ENCODE results near the gene ZCCHC24. TPM values are rescaled to one million over a fixed set of nuclear protein-coding genes. Genes with fewer than 3 reads are reported as not detected.

Gene ZCCHC24
- total and polyA plus RNA-seq, 2 donors (not counting 3 experiments of a cell fraction or from before 2014, with no cell fraction given), result 5.2 to 8.4 TPM

- no peaks in the 10 kb centered on the region for H3K36me3 ChIP-seq (ENCODE audit: control insufficient read depth in 2 of 2, extremely low read depth in 1 of 2, insufficient read depth in 2 of 2, low read length in 2 of 2)
- dilution Hi-C loops (cut with MboI; ENCODE audit: extremely low pct_ligation_motif_present, low sequenced_read_pairs), result no loop called here
- FAIRE-seq (no peak), DNase-seq (ENCODE audit: low read depth, low spot score) (no peak)
- no peak overlapping the region for H3K4me2 ChIP-seq (ENCODE audit: insufficient read depth, low read length)
- no peaks in the 10 kb centered on the region for H4K20me1 ChIP-seq (replicated peaks; ENCODE audit: control insufficient read depth, extremely low read depth, insufficient read depth, low read length)
- intact Hi-C loops (cut with micrococcal nuclease), result no loop called here
- no peaks in the 10 kb centered on the region for H3K9me3 ChIP-seq (replicated peaks; ENCODE audit: control insufficient read depth, insufficient read depth, low read length)
- CTCF ChIA-PET, result no interaction called here
- H3K79me2 ChIP-seq (ENCODE audit: control insufficient read depth, insufficient read depth, low read length), result no peaks in the 10 kb centered on the region
- no peak overlapping the region for H3K27ac ChIP-seq (ENCODE audit: insufficient read depth, low read depth, low read length)
- POLR2A ChIA-PET, result no interaction called here
- TF ChIP-seq FOS (IDR thresholded peaks at IDR 0.05; ENCODE audit: borderline replicate concordance, insufficient read depth, low read length), result no peak
- TF ChIP-seq MAX (IDR thresholded peaks at IDR 0.05; ENCODE audit: insufficient read depth, insufficient read length), result no peak
- TF ChIP-seq JUN (IDR thresholded peaks at IDR 0.05; ENCODE audit: borderline replicate concordance, insufficient read depth, insufficient read length, low read depth), result no peak
- no peak for TF ChIP-seq EZH2 (IDR thresholded peaks at IDR 0.05; ENCODE audit: borderline replicate concordance, low read depth, low read length, severe bottlenecking)
- TF ChIP-seq POLR2AphosphoS5 (IDR thresholded peaks at IDR 0.05; ENCODE audit: insufficient read depth, low read depth, low read length), result no peak
- TF ChIP-seq GATA2 (IDR thresholded peaks at IDR 0.05; ENCODE audit: insufficient read depth, insufficient read length, low read depth, low read length), result no peak
- TF ChIP-seq POLR2A (IDR thresholded peaks at IDR 0.05; ENCODE audit: low read depth, low read length), result no peak
- TF ChIP-seq MYC (IDR thresholded peaks at IDR 0.05; ENCODE audit: low read depth, low read length), result no peak
- no peak for TF ChIP-seq CTCF (IDR thresholded peaks at IDR 0.05; ENCODE audit: extremely low read depth in 1 of 2, insufficient read depth in 1 of 2, low read depth in 1 of 2, low read length in 2 of 2)
- BruUV-seq (replicated peaks), result no TSS peak
- H3K27me3 ChIP-seq (ENCODE audit: control insufficient read depth in 2 of 2, insufficient read depth in 2 of 2, low read length in 2 of 2), result no peaks in the 10 kb centered on the region
- H3K4me1 ChIP-seq (ENCODE audit: control insufficient read depth, extremely low read depth, insufficient read depth, low read length), result no peaks in the 10 kb centered on the region
- no peak overlapping the region for H3K4me3 ChIP-seq (replicated peaks in 1 of 3; ENCODE audit: insufficient read depth in 1 of 3, low read depth in 1 of 3, low read length in 3 of 3)
- no peak overlapping the region for H2AFZ ChIP-seq (ENCODE audit: low read depth, low read length)
- no peak overlapping the region for H3K9ac ChIP-seq (replicated peaks; ENCODE audit: extremely low read depth, insufficient read depth, low read length)
- H3K9me1 ChIP-seq (replicated peaks; ENCODE audit: control insufficient read depth, extremely low read depth, insufficient read depth, low read length), result no peaks in the 10 kb centered on the region
Measured at GRCh38 chr10:79427965-79428364, 17.5 kb downstream of the ZCCHC24 start.

Measured in endothelial cell of umbilical vein (primary cell).